SK-N-SH treated with all-trans-retinoic acid at 6 μM for 48 hours (cell line): Measurements from ENCODE around the gene RASA3.

Experiments used
- ATAC-seq: fragments of 200-7000 bp; cut with Tn5 transposase; 3 replicates; pipeline ENCODE4 v1.9.1; 2020; ENCODE audit warnings: mild to moderate bottlenecking, moderate library complexity
- ARNTL ChIP-seq: fragments of 450-650 bp; formaldehyde crosslinking; IDR thresholded peaks from 2 replicates; pipeline ENCODE4 v1.5.0; 2020; ENCODE audit warnings: low read depth, mild to moderate bottlenecking, moderate library complexity, borderline replicate concordance
- BACH2 ChIP-seq: fragments of 250-450 bp; sonication (Bioruptor Pico); IDR thresholded peaks from 2 replicates; pipeline ENCODE4 v1.9.0; 2021; ENCODE audit warnings: mild to moderate bottlenecking, borderline replicate concordance
- CSDC2 ChIP-seq: fragments of 250-450 bp; sonication (Bioruptor Pico); IDR thresholded peaks from 2 replicates; pipeline ENCODE4 v1.5.0; 2020; ENCODE audit warnings: mild to moderate bottlenecking, moderate library complexity
- CSRNP3 ChIP-seq: fragments of 250-450 bp; sonication (Bioruptor Pico); IDR thresholded peaks from 2 replicates; pipeline ENCODE4 v1.5.1; 2021; ENCODE audit warnings: mild to moderate bottlenecking, moderate library complexity
- ESRRG ChIP-seq: fragments of 250-450 bp; sonication (Bioruptor Pico); IDR thresholded peaks from 2 replicates; pipeline ENCODE4 v1.6.1; 2021; ENCODE audit warnings: mild to moderate bottlenecking
- GLIS3 ChIP-seq: fragments of 250-450 bp; sonication (Bioruptor Pico); IDR thresholded peaks from 2 replicates; pipeline ENCODE4 v1.5.0; 2020; ENCODE audit warnings: mild to moderate bottlenecking, moderate library complexity
- PATZ1 ChIP-seq: fragments of 250-450 bp; sonication (Bioruptor Pico); IDR thresholded peaks from 2 replicates; pipeline ENCODE4 v1.8.0; 2020; ENCODE audit warnings: mild to moderate bottlenecking, moderate library complexity, borderline replicate concordance
- PPARA ChIP-seq: fragments of 250-450 bp; sonication (Bioruptor Pico); IDR thresholded peaks from 2 replicates; pipeline ENCODE4 v1.5.0; 2020; ENCODE audit warnings: mild to moderate bottlenecking, borderline replicate concordance
- RARB ChIP-seq: fragments of 250-450 bp; sonication (Bioruptor Pico); IDR thresholded peaks from 2 replicates; pipeline ENCODE4 v1.8.0; 2021; ENCODE audit warnings: mild to moderate bottlenecking, moderate library complexity
- TOX ChIP-seq: fragments of 250-450 bp; sonication (Bioruptor Pico); IDR thresholded peaks from 2 replicates; pipeline ENCODE4 v1.8.0; 2021; ENCODE audit warnings: mild to moderate bottlenecking, moderate library complexity, borderline replicate concordance
- TSHZ2 ChIP-seq: fragments of 250-450 bp; sonication (Bioruptor Pico); IDR thresholded peaks from 2 replicates; pipeline ENCODE4 v1.5.0; 2020; ENCODE audit warnings: mild to moderate bottlenecking, moderate library complexity
- ZC3H10 ChIP-seq: fragments of 250-450 bp; sonication (Bioruptor Pico); IDR thresholded peaks from 2 replicates; pipeline ENCODE4 v1.5.1; 2021; ENCODE audit warnings: mild to moderate bottlenecking, moderate library complexity
- ZFP3 ChIP-seq: fragments of 250-450 bp; sonication (Bioruptor Pico); IDR thresholded peaks from 2 replicates; pipeline ENCODE4 v1.5.0; 2020; ENCODE audit warnings: mild to moderate bottlenecking, moderate library complexity
- ZFP30 ChIP-seq: fragments of 450-650 bp; formaldehyde crosslinking; IDR thresholded peaks from 2 replicates; pipeline ENCODE4 v1.5.0; 2022; ENCODE audit warnings: mild to moderate bottlenecking, moderate library complexity
- ZNF565 ChIP-seq: fragments of 450-650 bp; formaldehyde crosslinking; conservative IDR thresholded peaks from 2 replicates; pipeline ENCODE4 v1.5.0; 2020; ENCODE audit warnings: low read depth, mild to moderate bottlenecking, moderate library complexity
- ZNF70 ChIP-seq: fragments of 450-650 bp; formaldehyde crosslinking; IDR thresholded peaks from 2 replicates; pipeline ENCODE4 v1.5.0; 2020; ENCODE audit warnings: mild to moderate bottlenecking, moderate library complexity
- ZNF8 ChIP-seq: fragments of 450-650 bp; formaldehyde crosslinking; IDR thresholded peaks from 2 replicates; pipeline ENCODE4 v1.5.0; 2020; ENCODE audit warnings: mild to moderate bottlenecking, moderate library complexity

The RASA3 gene

GRCh38 chr13:113947311-113948033 is 185.0 kb downstream of the RASA3 start:
- no peak for ATAC-seq
- no peak for TF ChIP-seq PPARA (CRISPR knock-in tag)
- TF ChIP-seq ZNF8 (CRISPR knock-in tag), result no peak
- no peak for TF ChIP-seq TSHZ2 (CRISPR knock-in tag)
- no peak for TF ChIP-seq BACH2 (CRISPR knock-in tag)
- no peak for TF ChIP-seq GLIS3 (CRISPR knock-in tag)
- TF ChIP-seq ZFP30 (CRISPR knock-in tag), result no peak
- no peak for TF ChIP-seq TOX (CRISPR knock-in tag)
- TF ChIP-seq ARNTL (CRISPR knock-in tag), result no peak

GRCh38 chr13:113946409-113947181 is 185.8 kb downstream of the RASA3 start:
- ATAC-seq, result no peak
- no peak for TF ChIP-seq ZNF70 (CRISPR knock-in tag)
- no peak for TF ChIP-seq BACH2 (CRISPR knock-in tag)
- TF ChIP-seq, all 23 proteins: peak for 0

- TF ChIP-seq CSRNP3, result no peak
- TF ChIP-seq ARNTL (CRISPR knock-in tag), result no peak
- TF ChIP-seq ZNF70 (CRISPR knock-in tag), result no peak
- TF ChIP-seq RARB, result no peak
- no peak for TF ChIP-seq ESRRG (CRISPR knock-in tag)
- TF ChIP-seq PATZ1, result no peak
- no peak for TF ChIP-seq TSHZ2 (CRISPR knock-in tag)
- no peak for TF ChIP-seq ZC3H10 (CRISPR knock-in tag)
- no peak for TF ChIP-seq ZFP3
- no peak for TF ChIP-seq TOX (CRISPR knock-in tag)
- no peak for TF ChIP-seq ZNF565
- no peak for TF ChIP-seq CSDC2 (CRISPR knock-in tag)
- no peak for TF ChIP-seq ZNF8 (CRISPR knock-in tag)
- no peak for ATAC-seq
Measured at GRCh38 chr13:113945857-113946408, 186.5 kb downstream of the RASA3 start.
